MCF 10A (cell line): ENCODE results near the gene TRIM40. TPM values are rescaled to one million over a fixed set of nuclear protein-coding genes. Genes with fewer than 3 reads are reported as not detected.

Experiments used
- BruUV-seq: library from RNA; stranded (reverse); fragments of 400-500 nt; replicated peaks from 2 replicates; lab custom pipeline; 2021; lab: Mats Ljungman, UMichigan
- CTCF ChIA-PET: fragments of 300-600 bp; sonication (Branson Sonifier 250); formaldehyde crosslinking; extraction: SDS; loops from one replicate; lab custom pipeline; 2021; ENCODE audit warnings: antibody characterized with exemption, inconsistent platforms; lab: Yijun Ruan, JAX
- POLR2A ChIA-PET: fragments of 300-600, 350-650 bp; sonication (Branson Sonifier 250); formaldehyde crosslinking; extraction: SDS; loops from one replicate; lab custom pipeline; 2020; ENCODE audit warnings: antibody characterized with exemption, inconsistent platforms; lab: Yijun Ruan, JAX
- DNase-seq: peaks from one replicate; pipeline ENCODE4 v3.0.0-alpha.2; 2018; ENCODE audit not compliant: unreplicated experiment
- H3K27ac Mint-ChIP-seq: one replicate; pipeline ENCODE4 v1.8.0; 2022; ENCODE audit warnings: mild to moderate bottlenecking, low read depth, mixed read lengths; ENCODE audit not compliant: unreplicated experiment
- H3K27me3 Mint-ChIP-seq: one replicate; pipeline ENCODE4 v1.8.0; 2022; ENCODE audit warnings: mixed read lengths; ENCODE audit not compliant: insufficient read depth, unreplicated experiment
- H3K36me3 Mint-ChIP-seq: one replicate; pipeline ENCODE4 v1.8.0; 2022; ENCODE audit warnings: mild to moderate bottlenecking, moderate library complexity, mixed read lengths; ENCODE audit not compliant: insufficient read depth, unreplicated experiment
- H3K4me1 Mint-ChIP-seq: one replicate; pipeline ENCODE4 v1.8.0; 2022; ENCODE audit warnings: mixed read lengths; ENCODE audit not compliant: insufficient read depth, unreplicated experiment
- H3K4me3 Mint-ChIP-seq: one replicate; pipeline ENCODE4 v1.8.0; 2022; ENCODE audit warnings: mild to moderate bottlenecking, moderate library complexity, mixed read lengths; ENCODE audit not compliant: unreplicated experiment
- H3K9me3 Mint-ChIP-seq: one replicate; pipeline ENCODE4 v1.8.0; 2022; ENCODE audit warnings: mixed read lengths; ENCODE audit not compliant: unreplicated experiment
- CTCF ChIP-seq: fragments of 200-600 bp; IDR thresholded peaks from one replicate; pipeline ENCODE4 v1.8.0; 2022; ENCODE audit warnings: antibody characterized with exemption, mild to moderate bottlenecking; ENCODE audit not compliant: unreplicated experiment
- intact Hi-C: fragments of 100-400 bp; cut with micrococcal nuclease; formaldehyde crosslinking; loops from 2 replicates; pipeline ENCODE4 v1.14.1; 2022
- total RNA-seq: library from RNA; stranded (reverse); gene quantifications from 2 replicates; pipeline ENCODE4 v1.2.3, GENCODE V29; 2022

The TRIM40 gene
- total RNA-seq, 1 experiment from 2014 or later, result not detected

- no peaks in the 10 kb centered on the region for H3K9me3 Mint-ChIP-seq
- POLR2A ChIA-PET, result interaction anchor here (0.8 to 2.9 kb wide), 2 partner anchors 22 to 32 kb away, joined by 3 to 8 read pairs; partner anchors contain the start of gene PPP1R11
- BruUV-seq, result no TSS peak
- TF ChIP-seq CTCF, result no peak
- no peak for DNase-seq
- no peak overlapping the region for H3K4me3 Mint-ChIP-seq
- peaks cover 39% of the 10 kb centered on the region for H3K4me1 Mint-ChIP-seq
- no peaks in the 10 kb centered on the region for H3K36me3 Mint-ChIP-seq
- CTCF ChIA-PET, result no interaction called here
- H3K27ac Mint-ChIP-seq, result no peak overlapping the region
- intact Hi-C loops, result no loop called here
- H3K27me3 Mint-ChIP-seq, result peaks cover 18% of the 10 kb centered on the region
Measured at GRCh38 chr6:30097902-30098768, 37.8 kb upstream of the TRIM40 start.

- intact Hi-C loops, result no loop called here
- Mint-ChIP-seq H3K27ac (no peak overlapping the region), H3K27me3 (peaks cover 18% of the 10 kb centered on the region), H3K4me3 (peak overlapping the region; percentile 70), H3K9me3 (no peaks in the 10 kb centered on the region), H3K4me1 (peaks cover 38% of the 10 kb centered on the region), H3K36me3 (no peaks in the 10 kb centered on the region)
- CTCF ChIA-PET, result no interaction called here
- POLR2A ChIA-PET, result interaction anchor here (0.6 to 1.7 kb wide), 4 partner anchors 8 to 458 kb away, joined by 3 to 5 read pairs (median 4); partner anchors contain the start of gene PPP1R11
- no TSS peak for BruUV-seq
- no peak for TF ChIP-seq CTCF
- DNase-seq, result no peak
Measured at GRCh38 chr6:30100154-30100553, 35.8 kb upstream of the TRIM40 start.

GRCh38 chr6:30100585-30101443 lies 35.1 kb upstream of the TRIM40 start:
- ChIA-PET POLR2A (interaction anchor here (0.6 to 5.6 kb wide), 19 partner anchors 7 to 457 kb away, joined by 3 to 83 read pairs (median 7); partner anchors contain the start of genes POLR1H, PPP1R11, RNF39 and TRIM26), CTCF (interaction anchor here (0.8 to 1.6 kb wide), 6 partner anchors 12 to 40 kb away, joined by 3 to 32 read pairs (median 4); partner anchors contain the start of genes POLR1H and TRIM31)
- Mint-ChIP-seq H3K9me3 (no peaks in the 10 kb centered on the region), H3K27ac (peak overlapping the region; percentile 40), H3K4me3 (peak overlapping the region; percentile 70), H3K4me1 (peaks cover 38% of the 10 kb centered on the region), H3K27me3 (peaks cover 18% of the 10 kb centered on the region), H3K36me3 (no peaks in the 10 kb centered on the region)
- TF ChIP-seq CTCF, result no peak
- no TSS peak for BruUV-seq
- intact Hi-C loops, result no loop called here
- DNase-seq, result peak; percentile 32
